Panc1 (cell line): ENCODE results near the gene CHMP5. TPM values are rescaled to one million over a fixed set of nuclear protein-coding genes. Genes with fewer than 3 reads are reported as not detected.

Experiments
- ATAC-seq: fragments of 200-7000 bp; cut with Tn5 transposase; 2 replicates; pipeline ENCODE4 v1.9.1; 2020; ENCODE audit warnings: mild to moderate bottlenecking, moderate library complexity
- BruUV-seq: library from RNA; stranded (reverse); fragments of 400-500 nt; replicated peaks from 2 replicates; lab custom pipeline; 2021; lab: Mats Ljungman, UMichigan
- CTCF ChIA-PET: fragments of 300-600 bp; sonication (Branson Sonifier 250); formaldehyde crosslinking; loops from one replicate; lab custom pipeline; 2022; ENCODE audit warnings: antibody characterized with exemption; lab: Charles Lee
- POLR2A ChIA-PET: fragments of 300-600 bp; sonication (Branson Sonifier 250); formaldehyde crosslinking; loops from one replicate; lab custom pipeline; 2022; ENCODE audit warnings: antibody characterized with exemption; lab: Charles Lee
- DNase-seq: peaks from one replicate; pipeline ENCODE4 v3.0.0-alpha.2; 2010; ENCODE audit warnings: low read depth, low spot score
- H3K27ac ChIP-seq: 2 replicates; pipeline ENCODE4 v1.5.1; 2011; ENCODE audit warnings: mild to moderate bottlenecking, low read length, inconsistent platforms
- H3K27me3 ChIP-seq: fragments of 200-500 bp; sonication (Bioruptor generic); 2 replicates; pipeline ENCODE4 v1.6.0; 2014; ENCODE audit warnings: low read length, inconsistent platforms; ENCODE audit not compliant: control insufficient read depth, insufficient read depth
- H3K36me3 ChIP-seq: fragments of 200-500 bp; sonication (Bioruptor generic); 2 replicates; pipeline ENCODE4 v1.5.1; 2014; ENCODE audit warnings: inconsistent platforms, mild to moderate bottlenecking, low read length, moderate library complexity; ENCODE audit not compliant: control insufficient read depth, insufficient read depth
- H3K4me1 ChIP-seq: 2 replicates; pipeline ENCODE4 v1.5.1; 2011; ENCODE audit warnings: inconsistent platforms, mild to moderate bottlenecking, low read length, moderate library complexity; ENCODE audit not compliant: control insufficient read depth, insufficient read depth
- H3K4me3 ChIP-seq, 2 experiments: 2 replicates each; pipeline ENCODE4 v1.5.1; 2011 to 2012; ENCODE audit warnings: low read depth in 2 of 2, low read length in 2 of 2, mild to moderate bottlenecking in 2 of 2, inconsistent platforms in 1 of 2, moderate library complexity in 1 of 2
- H3K9me3 ChIP-seq: fragments of 200-500 bp; sonication (Bioruptor generic); 2 replicates; pipeline ENCODE4 v1.5.1; 2014; ENCODE audit warnings: low read depth, mild to moderate bottlenecking, inconsistent platforms, low read length, moderate library complexity; ENCODE audit not compliant: control insufficient read depth, insufficient read depth
- CTCF ChIP-seq: fragments of 450-650 bp; IDR thresholded peaks from 2 replicates; pipeline ENCODE4 v1.5.1; 2017; ENCODE audit warnings: mild to moderate bottlenecking
- POLR2AphosphoS5 ChIP-seq: IDR thresholded peaks from 2 replicates; pipeline ENCODE4 v1.6.1; 2012; ENCODE audit warnings: mild to moderate bottlenecking, low read depth, low read length, moderate library complexity
- REST ChIP-seq, 2 experiments: IDR thresholded peaks; 2 replicates each; pipeline ENCODE4 v1.6.1; 2011 to 2012; ENCODE audit warnings: low read depth in 2 of 2, control low read depth in 1 of 2, low read length in 1 of 2, mild to moderate bottlenecking in 1 of 2, moderate library complexity in 1 of 2; ENCODE audit not compliant: insufficient read depth in 1 of 2
- SIN3A ChIP-seq: IDR thresholded peaks from 2 replicates; pipeline ENCODE4 v1.6.1; 2012; ENCODE audit warnings: low read depth, mild to moderate bottlenecking, low read length, moderate library complexity, borderline replicate concordance; ENCODE audit not compliant: insufficient read depth
- TCF7L2 ChIP-seq: IDR thresholded peaks from 2 replicates; pipeline ENCODE4 v1.6.1; 2011; ENCODE audit warnings: mild to moderate bottlenecking, low read depth, low read length, inconsistent platforms
- in situ Hi-C: cut with HindIII; loops from 2 replicates; pipeline ENCODE4 v1.10.0; 2016; ENCODE audit warnings: low sequenced_read_pairs, low pct_unique_long_range_greater_than_20kb
- intact Hi-C: fragments of 100-400 bp; cut with micrococcal nuclease; formaldehyde crosslinking; loops from one replicate; pipeline ENCODE4 v1.10.0; 2022; ENCODE audit not compliant: unreplicated experiment
- total RNA-seq: library from RNA; stranded (reverse); gene quantifications from one replicate; pipeline ENCODE4 v1.2.1, GENCODE V29; 2021; ENCODE audit not compliant: unreplicated experiment

Gene CHMP5
- total RNA-seq, 1 experiment from 2014 or later, result 74.5 TPM

DNA sequence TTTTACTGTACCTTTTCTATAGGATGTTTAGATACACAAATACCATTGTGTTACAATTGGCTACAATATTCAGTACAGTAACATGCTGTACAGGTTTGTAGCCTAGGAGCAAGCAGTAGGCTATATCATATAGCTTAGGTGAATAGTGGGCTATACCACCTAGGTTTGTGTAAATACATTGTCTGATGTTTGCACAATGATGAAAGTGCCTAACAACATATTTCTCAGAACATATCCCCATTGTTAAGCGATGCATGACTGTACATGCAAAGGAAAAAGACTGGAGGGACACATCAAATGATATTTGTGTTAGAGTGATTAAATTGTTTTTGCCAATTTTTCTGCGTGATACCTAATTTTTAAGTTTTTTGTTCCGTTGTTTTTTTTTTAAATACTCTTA is 5.3 kb downstream of the CHMP5 start:
- H3K27me3 ChIP-seq, result no peaks in the 10 kb centered on the region
- in situ Hi-C loops, result no loop called here
- TF ChIP-seq REST (IDR thresholded peaks at IDR 0.05; ENCODE audit: insufficient read depth in 1 of 2, low read depth in 2 of 2, low read length in 1 of 2), result no peak
- TF ChIP-seq TCF7L2, result no peak
- TF ChIP-seq SIN3A, result no peak
- TF ChIP-seq CTCF, result no peak
- no peak for TF ChIP-seq POLR2AphosphoS5
- ChIA-PET POLR2A (no interaction called here), CTCF (no interaction called here)
- DNase-seq, result no peak
- BruUV-seq, result no TSS peak
- H3K27ac ChIP-seq, result no peak overlapping the region
- H3K4me1 ChIP-seq, result peaks cover 12% of the 10 kb centered on the region
- no peak overlapping the region for H3K4me3 ChIP-seq
- H3K36me3 ChIP-seq, result peaks cover 26% of the 10 kb centered on the region
- ATAC-seq, result no peak
- H3K9me3 ChIP-seq, result no peaks in the 10 kb centered on the region
- intact Hi-C loops, result no loop called here

DNA sequence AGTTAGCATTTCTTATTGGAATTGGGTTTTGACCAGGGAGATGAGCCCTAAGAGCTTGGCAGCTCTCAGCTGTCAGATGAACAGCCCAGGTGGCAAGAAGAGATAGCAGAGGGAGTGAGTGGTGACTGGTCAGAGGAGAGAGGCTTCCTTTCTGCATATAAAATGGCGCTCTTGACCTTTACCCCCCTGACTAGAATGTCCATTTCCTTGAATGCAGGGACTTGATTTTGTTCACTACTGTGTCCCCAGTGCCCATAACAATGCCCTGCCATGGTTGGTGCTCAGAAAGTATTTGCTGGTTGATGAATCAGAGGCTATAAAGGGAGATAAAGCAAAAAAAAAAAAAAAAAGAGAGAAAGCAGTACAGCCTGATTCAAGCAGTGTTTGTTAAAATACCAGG is 7.2 kb downstream of the CHMP5 start:
- CTCF ChIA-PET, result no interaction called here

More for the DNA sequence above, 7.2 kb downstream of the CHMP5 start:
- Histone ChIP-seq H3K4me3 (no peak overlapping the region), H3K36me3 (peaks cover 27% of the 10 kb centered on the region), H3K4me1 (no peaks in the 10 kb centered on the region), H3K27ac (no peak overlapping the region), H3K27me3 (no peaks in the 10 kb centered on the region), H3K9me3 (no peaks in the 10 kb centered on the region)
- no peak for ATAC-seq
- TF ChIP-seq REST (IDR thresholded peaks at IDR 0.05; ENCODE audit: insufficient read depth in 1 of 2, low read depth in 2 of 2, low read length in 1 of 2), result no peak
- TF ChIP-seq CTCF, result no peak
- no peak for TF ChIP-seq SIN3A
- TF ChIP-seq POLR2AphosphoS5, result no peak
- TF ChIP-seq TCF7L2, result no peak
- in situ Hi-C loops, result no loop called here
- POLR2A ChIA-PET, result no interaction called here
- intact Hi-C loops, result no loop called here
- DNase-seq, result no peak
- BruUV-seq, result no TSS peak
